ENCODE data around the gene MYO15B.

The MYO15B gene

GRCh38 chr17:75668489-75668888 lies 80.9 kb downstream of the MYO15B start:
- TF ChIP-seq GATA2 (IDR thresholded peaks at IDR 0.05; ENCODE audit: low read depth, low read length) (no peak), GATA3 (IDR thresholded peaks at IDR 0.05; ENCODE audit: low read depth, low read length) (no peak)

DNA sequence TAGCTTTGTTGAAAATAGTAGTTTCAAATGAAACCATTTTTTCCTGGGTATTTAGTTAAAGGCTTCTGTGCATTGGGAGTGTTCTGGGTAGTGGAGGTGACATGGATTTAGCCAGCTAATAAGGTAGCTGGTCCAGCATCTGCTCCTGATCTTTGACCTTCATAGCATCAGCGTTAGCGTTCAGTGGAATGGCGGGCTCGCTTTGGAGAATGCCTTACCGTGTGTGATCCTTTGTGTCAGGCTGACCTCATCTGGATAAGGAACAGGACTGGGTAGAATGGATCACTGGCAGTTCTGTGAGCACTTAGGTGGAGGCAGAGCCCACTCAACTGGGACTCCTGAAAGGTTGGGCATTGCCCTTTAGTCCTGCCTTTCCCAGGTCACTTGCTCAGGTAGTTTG lies 83.3 kb downstream of the MYO15B start:
- TF ChIP-seq GATA2 (IDR thresholded peaks at IDR 0.05; ENCODE audit: low read depth, low read length) (no peak), GATA3 (IDR thresholded peaks at IDR 0.05; ENCODE audit: low read depth, low read length) (no peak)

GRCh38 chr17:75672011-75672410 lies 84.4 kb downstream of the MYO15B start:
- TF ChIP-seq GATA3 (IDR thresholded peaks at IDR 0.05; ENCODE audit: low read depth, low read length), result no peak
- TF ChIP-seq GATA2 (IDR thresholded peaks at IDR 0.05; ENCODE audit: low read depth, low read length), result no peak

- TF ChIP-seq GATA2 (IDR thresholded peaks at IDR 0.05; ENCODE audit: low read depth, low read length), result no peak
- TF ChIP-seq GATA3 (IDR thresholded peaks at IDR 0.05; ENCODE audit: low read depth, low read length), result no peak
Measured at GRCh38 chr17:75673487-75673886, 85.9 kb downstream of the MYO15B start.

All from SH-SY5Y (cell line).